GM10248 (cell line): ENCODE results near the gene THOC6.

Experiments
- CTCF ChIA-PET: fragments of 300-600 bp; sonication (Branson Sonifier 250); formaldehyde crosslinking; extraction: SDS; loops from one replicate; lab custom pipeline; 2021; ENCODE audit warnings: antibody characterized with exemption; lab: Yijun Ruan, JAX
- POLR2A ChIA-PET: fragments of 350-650 bp; sonication (Branson Sonifier 250); formaldehyde crosslinking; extraction: SDS; loops from one replicate; lab custom pipeline; 2020; ENCODE audit warnings: antibody characterized with exemption; lab: Yijun Ruan, JAX
- DNase-seq: peaks from one replicate; pipeline ENCODE4 v3.0.0; 2012; ENCODE audit errors: extremely low spot score
- CTCF ChIP-seq: IDR thresholded peaks from 2 replicates; pipeline ENCODE4 v1.5.1; 2012; ENCODE audit warnings: mild to moderate bottlenecking, low read depth; ENCODE audit errors: extremely low read depth, missing control alignments, control extremely low read depth

Gene THOC6

GRCh38 chr16:3007059-3007956 lies 16.5 kb upstream of the THOC6 start:
- ChIA-PET CTCF (interaction anchor here (1.2 to 11.8 kb wide), 4 partner anchors 18 to 122 kb away, joined by 3 to 231 read pairs (median 4); partner anchors contain the start of genes CLDN6, HCFC1R1, THOC6 and TNFRSF12A), POLR2A (no interaction called here)
- no peak for TF ChIP-seq CTCF
- no peak for DNase-seq

GRCh38 chr16:3007957-3008689 lies 15.7 kb upstream of the THOC6 start:
- DNase-seq, result no peak
- ChIA-PET CTCF (interaction anchor here (1.2 to 11.8 kb wide), 4 partner anchors 18 to 122 kb away, joined by 3 to 231 read pairs (median 4); partner anchors contain the start of genes CLDN6, HCFC1R1, THOC6 and TNFRSF12A), POLR2A (no interaction called here)
- TF ChIP-seq CTCF, result no peak

GRCh38 chr16:3008690-3009037 lies 15.2 kb upstream of the THOC6 start:
- TF ChIP-seq CTCF, result no peak
- no peak for DNase-seq
- POLR2A ChIA-PET, result no interaction called here
- CTCF ChIA-PET, result interaction anchor here (1.2 to 11.8 kb wide), 2 partner anchors 17 to 31 kb away, joined by 3 to 231 read pairs; partner anchors contain the start of genes CLDN6, HCFC1R1, THOC6 and TNFRSF12A

DNA sequence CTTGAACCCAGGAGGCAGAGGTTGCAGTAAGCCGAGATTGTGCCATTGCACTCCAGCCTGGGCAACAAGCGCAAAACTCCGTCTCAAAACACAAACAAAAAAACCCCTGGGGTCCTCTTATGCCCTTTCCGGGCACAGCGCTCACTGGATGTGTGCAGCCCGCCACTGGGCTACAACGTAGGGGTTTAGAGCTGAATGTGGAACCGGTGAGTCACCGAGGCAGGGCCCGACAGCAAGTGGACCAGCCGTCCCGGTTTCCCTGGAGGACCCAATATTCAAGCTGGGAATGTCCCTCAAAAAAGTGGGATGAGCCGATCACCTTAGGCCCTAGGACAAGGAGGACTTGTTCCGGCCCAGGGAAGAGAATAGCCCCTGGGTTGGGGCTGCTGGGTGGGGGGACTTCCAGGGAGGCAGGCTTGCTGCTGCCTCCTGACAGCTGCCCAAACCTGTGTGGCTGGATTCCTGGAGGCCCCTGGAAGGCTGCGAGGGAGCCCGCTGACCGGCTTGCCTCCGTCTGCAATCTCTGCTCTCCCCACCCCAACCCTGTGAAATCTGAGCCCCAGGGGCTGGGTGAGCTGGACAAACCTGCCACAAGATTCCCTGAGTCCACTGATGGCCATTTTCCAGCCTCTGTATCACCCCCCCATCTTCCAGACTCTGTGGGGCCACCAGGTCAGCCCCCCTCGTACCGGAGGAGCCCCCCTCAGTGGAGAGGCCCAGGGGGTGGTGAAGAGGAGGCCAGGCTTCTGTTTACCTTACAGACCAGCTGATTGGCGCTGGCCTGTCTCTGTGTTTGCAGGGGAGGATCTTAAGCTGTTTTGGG lies 14.1 kb upstream of the THOC6 start:
- CTCF ChIA-PET, result interaction anchor here (1.2 to 11.8 kb wide), 2 partner anchors 16 to 25 kb away, joined by 3 to 231 read pairs; partner anchors contain the start of genes CLDN6, HCFC1R1, THOC6 and TNFRSF12A
- TF ChIP-seq CTCF, result no peak
- POLR2A ChIA-PET, result interaction anchor here (0.6 kb wide), 2 partner anchors 14 to 15 kb away, joined by 3 read pairs; partner anchors contain the start of genes HCFC1R1 and THOC6
- DNase-seq, result no peak

GRCh38 chr16:3010510-3010909 lies 13.3 kb upstream of the THOC6 start:
- TF ChIP-seq CTCF, result no peak
- CTCF ChIA-PET, result interaction anchor here (1.2 to 11.8 kb wide), 3 partner anchors 15 to 26 kb away, joined by 3 to 231 read pairs (median 3); partner anchors contain the start of genes CLDN6, HCFC1R1, THOC6 and TNFRSF12A
- no peak for DNase-seq
- POLR2A ChIA-PET, result interaction anchor here (0.6 kb wide), 1 partner anchor 13 kb away, joined by 3 read pairs; the partner anchor contains the start of genes HCFC1R1 and THOC6
